ENCODE data around the gene TOP2A. TPM values are rescaled to one million over a fixed set of nuclear protein-coding genes. Genes with fewer than 3 reads are reported as not detected.

The TOP2A gene
- total and polyA plus RNA-seq, 3 donors from 2014 or later = 65.0 to 94.9 (median 75.3) TPM

DNA sequence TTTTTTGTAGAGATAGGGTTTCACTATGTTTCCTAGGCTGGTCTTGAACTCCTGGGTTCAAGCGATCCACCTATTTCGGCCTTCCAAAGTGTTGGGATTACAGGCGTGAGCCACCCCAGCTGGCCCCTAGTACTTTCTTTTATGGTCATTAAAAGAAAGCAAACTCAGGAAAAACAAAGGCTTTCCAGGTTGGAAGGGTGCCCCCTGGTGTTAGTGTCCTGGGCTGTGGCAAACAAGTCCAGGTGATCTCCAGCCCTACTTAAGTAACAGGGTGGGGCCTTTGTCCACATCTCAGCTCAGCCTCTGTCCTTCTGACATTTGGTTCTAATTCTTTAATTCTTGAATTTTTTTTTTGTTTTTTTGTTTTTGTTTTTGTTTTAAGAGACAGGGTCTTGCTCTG, 32.5 kb upstream of the TOP2A start:
- intact Hi-C loops (cut with DNase I; ENCODE audit: low total_unique reads) = no loop called here
- Histone ChIP-seq H3K9me3 (no peaks in the 10 kb centered on the region), H3K27me3 (no peaks in the 10 kb centered on the region), H3K4me3 (no peak overlapping the region), H3K4me1 (peaks cover 64% of the 10 kb centered on the region), H3K27ac (peak overlapping the region in 1 of 2 donors; percentile 83), H3K36me3 (ENCODE audit: low read depth, missing control alignments) (no peaks in the 10 kb centered on the region)
- DNase-seq = no peak
- 83 to 86% methylated on average over 3 of the region's 3 CpGs for WGBS, 2 donors
- TF ChIP-seq, protein P1, sequence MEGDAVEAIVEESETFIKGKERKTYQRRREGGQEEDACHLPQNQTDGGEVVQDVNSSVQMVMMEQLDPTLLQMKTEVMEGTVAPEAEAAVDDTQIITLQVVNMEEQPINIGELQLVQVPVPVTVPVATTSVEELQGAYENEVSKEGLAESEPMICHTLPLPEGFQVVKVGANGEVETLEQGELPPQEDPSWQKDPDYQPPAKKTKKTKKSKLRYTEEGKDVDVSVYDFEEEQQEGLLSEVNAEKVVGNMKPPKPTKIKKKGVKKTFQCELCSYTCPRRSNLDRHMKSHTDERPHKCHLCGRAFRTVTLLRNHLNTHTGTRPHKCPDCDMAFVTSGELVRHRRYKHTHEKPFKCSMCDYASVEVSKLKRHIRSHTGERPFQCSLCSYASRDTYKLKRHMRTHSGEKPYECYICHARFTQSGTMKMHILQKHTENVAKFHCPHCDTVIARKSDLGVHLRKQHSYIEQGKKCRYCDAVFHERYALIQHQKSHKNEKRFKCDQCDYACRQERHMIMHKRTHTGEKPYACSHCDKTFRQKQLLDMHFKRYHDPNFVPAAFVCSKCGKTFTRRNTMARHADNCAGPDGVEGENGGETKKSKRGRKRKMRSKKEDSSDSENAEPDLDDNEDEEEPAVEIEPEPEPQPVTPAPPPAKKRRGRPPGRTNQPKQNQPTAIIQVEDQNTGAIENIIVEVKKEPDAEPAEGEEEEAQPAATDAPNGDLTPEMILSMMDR (IDR thresholded peaks at IDR 0.05) = peak in 2 of 3 experiments; percentile 8 to 40
- no peak for TF ChIP-seq POLR2A (IDR thresholded peaks at IDR 0.05)

DNA sequence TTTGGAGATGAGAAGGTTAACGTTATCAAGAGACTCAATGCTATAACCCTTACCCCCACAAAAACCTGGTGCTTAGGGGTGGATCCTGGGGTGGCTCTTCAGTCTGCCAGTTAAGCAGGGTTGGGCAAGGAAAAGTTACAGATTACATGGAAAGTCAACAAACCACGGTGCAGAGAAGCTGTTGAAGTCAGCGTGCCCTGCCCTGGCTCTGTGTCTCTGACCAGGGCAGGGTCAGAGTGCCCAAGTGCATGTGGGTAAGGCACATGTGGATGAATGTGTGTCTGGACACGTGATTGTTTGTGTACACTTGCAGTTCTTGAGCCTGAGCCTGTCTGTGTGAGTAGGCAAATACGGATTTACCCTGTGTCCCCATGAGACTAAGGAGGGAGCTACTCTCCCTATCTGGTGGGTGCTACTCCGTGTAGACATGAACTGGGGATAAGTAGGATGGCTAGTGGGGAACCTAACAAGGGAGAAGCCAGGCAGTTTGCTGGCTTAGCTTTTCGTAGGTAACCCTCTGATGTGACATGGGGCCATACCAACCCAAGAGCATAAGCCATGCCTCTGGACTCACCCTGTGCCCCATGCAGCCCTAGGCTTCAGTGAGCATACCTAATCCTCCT, 31.1 kb upstream of the TOP2A start:
- no peaks in the 10 kb centered on the region for H3K27me3 ChIP-seq
- WGBS, 2 donors = 61 to 63% methylated on average over 7 of the region's 7 CpGs
- intact Hi-C loops (cut with DNase I; ENCODE audit: low total_unique reads) = no loop called here
- H3K27ac ChIP-seq = peak overlapping the region in 1 of 2 donors; percentile 68
- TF ChIP-seq POLR2A (IDR thresholded peaks at IDR 0.05) = no peak
- TF ChIP-seq, protein P1 (IDR thresholded peaks at IDR 0.05) = no peak
- H3K36me3 ChIP-seq (ENCODE audit: low read depth, missing control alignments) = no peaks in the 10 kb centered on the region
- no peak overlapping the region for H3K4me3 ChIP-seq
- DNase-seq = no peak
- peaks cover 74% of the 10 kb centered on the region for H3K4me1 ChIP-seq
- H3K9me3 ChIP-seq = no peaks in the 10 kb centered on the region

DNA sequence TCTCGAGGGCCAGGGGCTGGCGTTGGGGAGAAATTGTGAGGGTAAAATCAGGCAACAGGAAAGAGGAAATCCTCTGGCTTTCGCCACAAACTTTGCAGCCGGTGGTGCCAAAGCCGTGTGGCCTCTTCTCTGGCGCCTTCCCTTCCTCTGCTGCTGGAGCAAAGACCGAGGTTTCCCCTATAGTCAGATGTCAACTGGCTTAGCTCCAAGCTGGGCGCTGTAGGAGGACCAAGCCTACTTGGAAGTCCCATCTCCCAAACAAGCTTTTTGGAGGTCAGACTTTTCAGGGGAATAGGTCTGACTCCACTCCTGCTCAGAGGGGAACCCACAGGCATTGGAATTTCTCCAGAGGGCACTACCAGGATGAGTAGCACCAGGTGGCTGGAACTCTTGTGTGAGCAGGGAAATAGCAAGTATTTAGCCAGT, 30.5 kb upstream of the TOP2A start:
- Histone ChIP-seq H3K4me3 (no peak overlapping the region), H3K27me3 (no peaks in the 10 kb centered on the region), H3K27ac (peak overlapping the region in 1 of 2 donors; percentile 68), H3K9me3 (no peaks in the 10 kb centered on the region), H3K4me1 (peaks cover 74% of the 10 kb centered on the region), H3K36me3 (ENCODE audit: low read depth, missing control alignments) (no peaks in the 10 kb centered on the region)
- no peak for DNase-seq
- TF ChIP-seq, protein P1 (IDR thresholded peaks at IDR 0.05) = no peak
- no peak for TF ChIP-seq POLR2A (IDR thresholded peaks at IDR 0.05)
- WGBS, 2 donors = 54 to 70% methylated on average over 7 to 8 of the region's 8 CpGs
- intact Hi-C loops (cut with DNase I; ENCODE audit: low total_unique reads) = no loop called here

DNA sequence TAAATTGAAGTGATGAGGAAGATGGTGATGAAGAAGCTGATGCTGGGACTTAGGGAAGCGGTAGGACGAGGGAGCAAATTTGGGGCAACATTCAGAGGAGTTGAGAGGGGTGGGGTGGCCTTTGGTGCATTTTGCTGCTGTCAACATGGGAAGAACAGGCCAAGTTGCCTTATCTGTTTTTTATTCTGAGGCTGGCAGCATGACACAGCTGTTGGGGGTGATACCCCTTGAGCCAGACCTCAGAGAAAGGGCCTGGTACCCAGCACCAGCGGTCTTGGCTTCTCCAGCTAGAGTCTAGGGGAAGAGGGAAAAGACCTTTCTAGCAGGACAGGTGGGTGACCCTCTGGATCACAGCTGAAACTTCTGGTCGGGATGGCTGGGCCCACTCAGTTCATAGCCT, 30.1 kb upstream of the TOP2A start:
- Histone ChIP-seq H3K4me3 (no peak overlapping the region), H3K27me3 (no peaks in the 10 kb centered on the region), H3K9me3 (no peaks in the 10 kb centered on the region), H3K27ac (peak overlapping the region in 1 of 2 donors; percentile 68), H3K4me1 (peaks cover 75% of the 10 kb centered on the region), H3K36me3 (ENCODE audit: low read depth, missing control alignments) (no peaks in the 10 kb centered on the region)
- WGBS, 2 donors = 77 to 86% methylated on average over 4 of the region's 4 CpGs
- no peak for TF ChIP-seq POLR2A (IDR thresholded peaks at IDR 0.05)
- TF ChIP-seq, protein P1 (IDR thresholded peaks at IDR 0.05) = no peak
- no peak for DNase-seq
- intact Hi-C loops (cut with DNase I; ENCODE audit: low total_unique reads) = no loop called here

DNA sequence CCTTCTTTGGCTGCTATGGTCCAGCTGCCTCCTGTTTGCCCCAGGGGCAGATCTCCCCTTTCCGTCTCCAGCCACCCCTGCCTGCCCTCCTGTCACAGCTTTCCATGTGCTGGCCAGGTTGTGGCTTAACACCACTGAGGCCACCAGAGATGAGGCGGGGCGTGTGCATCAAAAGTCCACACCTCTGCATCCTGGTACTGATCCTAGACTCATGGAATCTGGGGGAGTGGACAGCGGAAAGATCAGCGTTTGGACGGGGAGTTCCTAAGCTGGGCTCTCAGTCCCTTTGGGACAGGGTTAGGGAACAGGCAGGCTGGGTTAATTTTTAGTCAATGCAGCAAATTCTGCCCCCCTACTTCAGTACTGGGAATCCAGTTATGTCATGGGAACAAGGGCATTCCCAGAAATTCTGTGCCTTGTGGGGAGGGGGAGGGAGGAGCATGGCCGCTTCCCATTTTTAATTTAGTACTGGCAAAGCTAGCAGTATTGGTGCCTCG, 29.5 kb upstream of the TOP2A start:
- WGBS, 2 donors = 36 to 37% methylated on average over 5 to 8 of the region's 8 CpGs
- no peaks in the 10 kb centered on the region for H3K27me3 ChIP-seq
- peak overlapping the region; percentile 44 to 68 for H3K27ac ChIP-seq
- peaks cover 75% of the 10 kb centered on the region for H3K4me1 ChIP-seq
- no peaks in the 10 kb centered on the region for H3K36me3 ChIP-seq (ENCODE audit: low read depth, missing control alignments)
- no peak for DNase-seq
- intact Hi-C loops (cut with DNase I; ENCODE audit: low total_unique reads) = no loop called here
- no peak overlapping the region for H3K4me3 ChIP-seq
- no peaks in the 10 kb centered on the region for H3K9me3 ChIP-seq
- TF ChIP-seq, protein P1 (IDR thresholded peaks at IDR 0.05) = no peak

All from testis (tissue), 3 donors.